Measurements from ENCODE around the gene CMTR1.

The CMTR1 gene

DNA sequence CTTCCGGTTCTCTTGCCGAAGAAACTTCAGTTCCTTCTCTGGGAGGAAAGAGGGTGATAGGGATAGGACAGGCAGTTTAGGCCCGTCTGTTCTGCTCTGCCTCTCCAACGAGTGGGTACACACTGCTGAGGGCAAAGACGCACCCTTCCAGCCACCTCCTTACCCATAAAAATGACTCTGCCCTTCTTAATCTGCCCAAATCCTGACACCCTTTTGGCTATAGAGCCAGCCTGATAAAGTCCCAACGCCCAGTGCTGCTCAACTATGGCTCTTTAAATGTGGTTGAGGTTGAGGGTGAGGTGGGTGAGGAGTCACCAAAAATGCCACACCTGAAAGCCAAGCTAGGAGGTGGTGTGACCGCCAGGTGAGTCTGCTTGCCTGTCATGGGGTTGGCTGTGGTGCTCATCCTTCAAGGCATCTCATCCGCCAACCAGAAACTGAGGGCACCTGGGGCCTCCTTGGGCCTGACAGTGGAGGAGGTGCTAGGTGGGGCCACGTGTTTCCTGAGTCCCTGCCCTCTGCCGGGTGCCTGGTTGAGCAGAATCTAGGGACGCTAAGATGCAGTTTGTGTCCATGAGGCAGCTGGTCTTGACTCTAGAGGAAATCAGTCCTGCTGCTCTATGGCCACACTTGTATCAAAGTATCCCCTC lies 50.4 kb downstream of the CMTR1 start:
- Histone ChIP-seq H3K36me3 (ENCODE audit: control insufficient read depth, insufficient read depth, low read length) (peaks cover 28% of the 10 kb centered on the region), H3K27me3 (ENCODE audit: control insufficient read depth, insufficient read depth, low read length) (no peaks in the 10 kb centered on the region), H3K9ac (ENCODE audit: low read length) (no peak overlapping the region), H3K4me3 (ENCODE audit: low read length) (no peak overlapping the region), H3K4me1 (ENCODE audit: control insufficient read depth, insufficient read depth, low read length) (no peaks in the 10 kb centered on the region), H3K27ac (ENCODE audit: low read depth, low read length) (no peak overlapping the region)

DNA sequence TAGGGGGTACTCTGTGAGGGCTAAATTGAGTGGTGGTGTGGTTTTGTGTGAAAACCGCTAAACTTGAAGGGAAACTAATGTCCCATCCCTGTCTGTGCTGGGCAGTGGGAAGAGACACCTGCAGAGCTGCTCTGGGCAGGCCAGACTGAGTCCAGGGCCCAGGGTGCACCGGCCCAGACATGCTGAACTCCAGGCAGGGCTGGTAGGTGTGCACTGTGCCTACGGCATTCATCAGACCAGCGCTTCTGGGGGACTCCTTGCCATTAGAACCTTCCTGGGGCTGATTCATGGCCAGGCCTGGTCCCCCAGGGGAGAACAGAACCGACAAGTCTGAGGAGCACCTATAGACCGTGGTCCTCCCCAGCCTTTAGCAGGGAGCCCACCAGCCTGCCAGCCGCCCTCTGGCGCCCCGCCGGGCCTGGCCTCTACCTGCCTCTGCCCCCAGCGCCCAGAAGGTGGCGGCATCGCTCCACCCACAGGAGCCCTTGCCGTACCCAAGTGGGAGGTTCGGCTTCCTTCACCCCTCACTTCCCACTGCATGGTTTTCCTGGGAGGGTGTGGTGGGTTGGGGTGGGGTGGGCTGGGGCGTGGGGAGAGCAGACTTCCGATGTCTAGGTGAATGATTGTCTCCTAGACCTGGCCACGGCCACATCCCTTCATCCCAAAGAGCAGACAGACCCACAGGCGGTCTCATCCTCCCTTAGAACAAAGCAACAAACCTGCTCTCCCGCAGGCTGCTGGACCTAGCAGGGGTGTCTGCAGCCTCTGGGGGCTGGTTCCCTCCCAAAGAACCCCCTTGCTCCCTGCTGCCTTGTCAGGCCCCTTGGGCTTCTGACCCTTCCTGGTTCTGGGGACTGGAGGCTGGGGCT lies 51.1 kb downstream of the CMTR1 start:
- H3K27ac ChIP-seq (ENCODE audit: low read depth, low read length), result no peak overlapping the region

DNA sequence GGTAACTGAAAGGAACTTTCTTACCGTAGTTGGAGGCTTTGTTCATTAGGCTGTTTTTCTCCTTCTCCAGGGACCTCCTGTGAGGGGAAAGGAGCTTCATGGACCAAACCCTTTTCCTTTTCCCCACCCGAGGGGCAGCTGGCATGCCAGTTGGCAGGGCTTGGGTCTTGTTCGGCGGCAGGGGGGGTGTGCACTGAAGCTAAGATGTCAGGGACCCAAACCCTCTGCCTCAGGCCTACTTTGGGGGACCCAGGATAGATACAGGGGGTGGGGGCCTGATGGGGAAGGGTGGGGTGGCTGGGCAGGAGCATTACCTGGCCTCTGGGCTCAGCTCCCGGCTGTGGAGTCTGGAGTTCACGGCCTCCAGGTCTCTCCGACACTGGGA lies 51.8 kb downstream of the CMTR1 start:
- no peaks in the 10 kb centered on the region for H3K27me3 ChIP-seq (ENCODE audit: control insufficient read depth, insufficient read depth, low read length)
- no peak overlapping the region for H3K4me3 ChIP-seq (ENCODE audit: low read length)
- H3K4me1 ChIP-seq (ENCODE audit: control insufficient read depth, insufficient read depth, low read length), result no peaks in the 10 kb centered on the region
- H3K36me3 ChIP-seq (ENCODE audit: control insufficient read depth, insufficient read depth, low read length), result peaks cover 19% of the 10 kb centered on the region
- no peak overlapping the region for H3K27ac ChIP-seq (ENCODE audit: low read depth, low read length)
- H3K9ac ChIP-seq (ENCODE audit: low read length), result no peak overlapping the region

More for the DNA sequence above, 51.1 kb downstream of the CMTR1 start:
- Histone ChIP-seq H3K36me3 (ENCODE audit: control insufficient read depth, insufficient read depth, low read length) (peaks cover 23% of the 10 kb centered on the region), H3K4me1 (ENCODE audit: control insufficient read depth, insufficient read depth, low read length) (no peaks in the 10 kb centered on the region), H3K4me3 (ENCODE audit: low read length) (no peak overlapping the region), H3K9ac (ENCODE audit: low read length) (no peak overlapping the region), H3K27me3 (ENCODE audit: control insufficient read depth, insufficient read depth, low read length) (no peaks in the 10 kb centered on the region)

DNA sequence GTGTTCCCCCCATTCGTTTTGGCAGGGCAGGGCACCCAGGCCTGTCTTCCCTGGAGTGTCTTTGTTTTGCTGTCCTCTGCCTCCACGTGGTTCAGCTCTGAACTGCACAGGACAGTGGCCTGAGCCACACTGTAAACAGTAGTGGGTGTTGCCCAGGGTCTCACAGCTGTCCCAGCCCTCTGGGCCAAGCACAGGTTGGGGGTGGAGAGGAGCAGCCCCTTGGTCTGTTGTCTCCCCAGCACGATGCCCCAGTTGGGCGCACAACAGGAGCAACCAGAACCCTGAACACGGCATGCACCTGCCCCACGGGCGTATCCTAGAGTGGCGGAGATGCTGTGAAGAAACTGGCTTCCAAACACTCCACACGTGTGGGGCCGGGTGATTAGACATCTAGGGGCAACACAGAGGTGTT lies 52.3 kb downstream of the CMTR1 start:
- Histone ChIP-seq H3K27me3 (ENCODE audit: control insufficient read depth, insufficient read depth, low read length) (no peaks in the 10 kb centered on the region), H3K4me1 (ENCODE audit: control insufficient read depth, insufficient read depth, low read length) (peaks cover 2% of the 10 kb centered on the region), H3K36me3 (ENCODE audit: control insufficient read depth, insufficient read depth, low read length) (peaks cover 17% of the 10 kb centered on the region), H3K9ac (ENCODE audit: low read length) (no peak overlapping the region), H3K27ac (ENCODE audit: low read depth, low read length) (no peak overlapping the region), H3K4me3 (ENCODE audit: low read length) (no peak overlapping the region)

DNA sequence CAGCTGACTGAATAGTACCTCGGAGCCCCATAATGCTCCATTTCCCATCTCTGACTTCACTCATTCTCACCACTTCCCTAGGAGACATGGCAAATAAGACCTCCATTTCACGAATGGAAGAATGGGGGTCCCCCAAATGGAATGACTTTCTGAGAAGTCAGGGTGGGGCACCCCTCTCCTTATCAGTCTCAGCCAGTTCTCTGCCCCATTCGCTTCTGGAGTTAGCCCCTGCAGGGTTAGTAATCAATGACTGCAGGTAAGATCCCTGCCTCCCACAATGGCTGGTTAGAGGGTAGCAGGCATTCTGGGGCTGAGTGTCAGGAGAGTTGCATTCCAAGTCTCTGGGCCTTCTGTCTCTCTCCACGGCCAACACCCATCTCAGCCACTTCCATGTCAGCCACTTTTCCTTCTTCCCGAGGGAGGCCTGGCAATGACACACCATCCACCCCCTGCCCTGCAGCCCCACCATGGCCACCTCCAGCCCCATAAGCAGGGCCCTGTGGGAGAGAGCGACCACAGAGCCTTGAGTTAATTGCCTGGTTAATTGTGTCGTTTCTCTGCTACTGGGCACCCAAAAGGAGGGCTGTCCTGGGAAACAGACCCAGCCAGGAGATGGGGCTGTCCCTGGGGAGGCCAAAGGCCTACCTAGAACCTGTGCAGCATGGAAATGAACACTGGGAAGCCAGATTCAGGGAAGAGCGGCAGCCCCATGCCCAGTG lies 53.3 kb downstream of the CMTR1 start:
- Histone ChIP-seq H3K4me1 (ENCODE audit: control insufficient read depth, insufficient read depth, low read length) (peaks cover 2% of the 10 kb centered on the region), H3K4me3 (ENCODE audit: low read length) (no peak overlapping the region), H3K27me3 (ENCODE audit: control insufficient read depth, insufficient read depth, low read length) (no peaks in the 10 kb centered on the region), H3K9ac (ENCODE audit: low read length) (no peak overlapping the region), H3K27ac (ENCODE audit: low read depth, low read length) (no peak overlapping the region), H3K36me3 (ENCODE audit: control insufficient read depth, insufficient read depth, low read length) (peaks cover 17% of the 10 kb centered on the region)

DNA sequence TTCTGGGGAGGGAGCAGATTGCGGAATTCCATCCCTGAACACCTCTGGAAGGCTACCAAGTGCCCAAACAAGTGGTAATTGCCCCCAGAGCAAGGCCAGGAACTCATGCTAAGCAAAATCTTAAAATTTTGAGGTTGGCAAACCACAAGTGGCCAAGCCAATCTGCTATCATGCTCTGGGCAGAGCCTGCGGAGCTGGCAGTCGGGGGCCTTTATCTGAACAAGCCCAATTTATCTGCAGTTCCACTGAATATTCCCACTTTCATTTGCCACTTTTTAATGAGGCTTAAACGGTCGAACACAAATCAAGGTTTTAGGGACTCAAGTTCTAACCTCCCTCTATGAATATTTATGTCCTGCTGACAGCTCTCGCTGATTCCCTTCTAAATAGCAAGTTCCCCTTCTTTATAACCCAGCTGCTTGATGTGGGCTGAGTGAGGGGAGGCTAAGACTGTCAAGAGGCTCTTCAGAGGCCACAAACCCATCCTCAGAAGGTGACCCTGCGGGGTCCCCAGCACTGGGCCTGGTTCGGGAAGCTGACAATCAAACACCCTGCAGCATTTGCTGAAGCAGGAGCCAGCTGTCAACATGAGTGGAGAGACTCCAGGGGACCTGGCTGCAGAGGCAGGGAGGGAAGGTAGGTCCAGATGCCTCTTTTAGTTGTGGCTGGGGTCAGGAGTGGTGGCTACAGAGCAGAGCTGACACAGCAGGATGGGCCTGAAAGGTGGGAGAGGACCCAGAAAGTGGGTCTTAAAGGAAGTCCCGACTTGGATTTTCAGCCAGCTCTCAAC lies 54.8 kb downstream of the CMTR1 start:
- H3K4me3 ChIP-seq (ENCODE audit: low read length), result no peak overlapping the region
- no peak overlapping the region for H3K9ac ChIP-seq (ENCODE audit: low read length)
- no peaks in the 10 kb centered on the region for H3K27me3 ChIP-seq (ENCODE audit: control insufficient read depth, insufficient read depth, low read length)
- no peak overlapping the region for H3K27ac ChIP-seq (ENCODE audit: low read depth, low read length)
- H3K4me1 ChIP-seq (ENCODE audit: control insufficient read depth, insufficient read depth, low read length), result peaks cover 2% of the 10 kb centered on the region
- peaks cover 12% of the 10 kb centered on the region for H3K36me3 ChIP-seq (ENCODE audit: control insufficient read depth, insufficient read depth, low read length)

DNA sequence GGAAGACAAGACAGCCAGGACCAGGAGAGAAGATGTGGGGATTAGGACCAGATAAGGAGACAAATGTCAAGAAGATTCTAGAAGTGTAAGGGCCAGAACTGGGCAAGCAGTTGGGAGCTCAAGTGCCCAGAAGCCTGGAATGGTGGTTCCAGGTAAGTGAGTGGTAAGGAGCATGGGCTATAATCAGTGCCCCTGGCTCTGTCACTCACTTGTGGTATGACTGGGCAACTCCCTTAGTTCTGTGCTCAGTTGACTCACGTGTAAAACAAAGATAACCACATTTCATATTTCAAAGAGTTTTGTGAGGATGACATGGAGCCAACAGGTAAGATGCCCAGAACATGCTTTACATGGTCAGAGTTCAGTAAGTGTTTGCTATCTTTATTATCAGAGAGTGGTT lies 55.5 kb downstream of the CMTR1 start:
- H3K27me3 ChIP-seq (ENCODE audit: control insufficient read depth, insufficient read depth, low read length), result no peaks in the 10 kb centered on the region
- H3K27ac ChIP-seq (ENCODE audit: low read depth, low read length), result no peak overlapping the region
- peaks cover 5% of the 10 kb centered on the region for H3K36me3 ChIP-seq (ENCODE audit: control insufficient read depth, insufficient read depth, low read length)
- no peak overlapping the region for H3K9ac ChIP-seq (ENCODE audit: low read length)
- H3K4me3 ChIP-seq (ENCODE audit: low read length), result no peak overlapping the region
- peaks cover 2% of the 10 kb centered on the region for H3K4me1 ChIP-seq (ENCODE audit: control insufficient read depth, insufficient read depth, low read length)

DNA sequence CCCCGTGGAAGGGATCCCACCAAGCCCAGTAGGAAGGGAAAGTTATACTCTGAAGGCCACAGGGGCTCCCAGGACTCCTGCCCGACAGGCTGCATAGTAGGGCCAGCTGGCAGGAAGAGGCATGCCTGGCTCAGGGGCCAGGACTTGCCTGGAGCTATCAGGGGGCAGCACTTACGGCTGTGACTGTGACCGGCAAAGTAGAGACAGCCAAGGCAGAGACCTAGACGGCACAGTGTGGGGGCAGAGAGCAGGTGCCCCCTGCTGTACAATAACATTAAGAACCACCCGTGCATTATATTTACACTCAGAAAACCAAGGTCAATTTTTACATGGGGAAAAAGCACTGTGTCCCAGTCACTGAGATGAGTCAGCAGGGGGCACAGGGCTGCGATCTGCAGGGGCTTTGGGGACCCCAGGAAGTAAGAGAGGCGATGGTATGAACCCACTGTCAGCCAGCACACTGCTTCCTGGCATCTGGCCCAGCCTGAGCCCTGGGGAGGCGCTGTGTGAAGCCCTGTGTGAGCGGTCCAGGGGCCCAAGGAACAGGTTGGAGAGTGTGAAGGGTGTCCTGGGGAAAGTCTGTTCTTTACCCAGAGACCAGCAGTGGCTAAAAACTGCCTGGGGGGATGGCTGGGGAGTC lies 56.8 kb downstream of the CMTR1 start:
- H3K27me3 ChIP-seq (ENCODE audit: control insufficient read depth, insufficient read depth, low read length), result no peaks in the 10 kb centered on the region
- peaks cover 4% of the 10 kb centered on the region for H3K36me3 ChIP-seq (ENCODE audit: control insufficient read depth, insufficient read depth, low read length)
- no peak overlapping the region for H3K27ac ChIP-seq (ENCODE audit: low read depth, low read length)
- no peak overlapping the region for H3K9ac ChIP-seq (ENCODE audit: low read length)
- peaks cover 2% of the 10 kb centered on the region for H3K4me1 ChIP-seq (ENCODE audit: control insufficient read depth, insufficient read depth, low read length)
- H3K4me3 ChIP-seq (ENCODE audit: low read length), result no peak overlapping the region

DNA sequence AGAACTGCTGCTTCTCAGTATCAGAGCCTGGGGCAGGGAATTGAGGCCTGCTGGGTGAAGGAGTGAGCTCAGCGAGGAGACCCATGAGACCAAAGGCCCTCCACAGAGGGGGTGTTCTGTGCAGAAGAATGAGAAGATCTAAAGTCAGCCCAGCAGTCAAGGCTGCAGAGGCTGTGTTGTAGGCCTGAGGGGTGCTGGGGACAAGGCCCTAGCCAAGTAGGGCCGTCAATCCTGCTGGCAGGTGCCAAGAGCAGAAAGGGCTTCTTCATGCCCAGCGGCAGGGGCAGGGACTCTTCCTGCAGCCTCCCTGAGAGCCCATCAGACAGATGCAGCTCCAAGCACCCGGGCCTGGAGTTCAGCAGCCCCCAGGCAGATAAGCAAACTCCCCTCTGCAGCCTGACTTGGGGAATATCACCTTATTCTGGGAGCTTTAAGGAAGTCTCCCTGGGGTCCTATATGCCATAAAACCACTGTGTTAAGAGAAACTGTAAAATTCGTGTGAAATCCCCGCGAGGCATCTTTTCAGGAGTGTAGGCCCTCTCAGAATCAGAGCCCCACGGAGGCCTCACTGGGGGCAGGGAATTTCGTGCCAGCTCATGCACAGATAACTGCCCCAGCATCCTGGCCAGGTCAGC lies 57.6 kb downstream of the CMTR1 start:
- Histone ChIP-seq H3K4me3 (ENCODE audit: low read length) (no peak overlapping the region), H3K27me3 (ENCODE audit: control insufficient read depth, insufficient read depth, low read length) (no peaks in the 10 kb centered on the region), H3K4me1 (ENCODE audit: control insufficient read depth, insufficient read depth, low read length) (peaks cover 2% of the 10 kb centered on the region), H3K36me3 (ENCODE audit: control insufficient read depth, insufficient read depth, low read length) (peaks cover 4% of the 10 kb centered on the region), H3K27ac (ENCODE audit: low read depth, low read length) (no peak overlapping the region), H3K9ac (ENCODE audit: low read length) (no peak overlapping the region)

DNA sequence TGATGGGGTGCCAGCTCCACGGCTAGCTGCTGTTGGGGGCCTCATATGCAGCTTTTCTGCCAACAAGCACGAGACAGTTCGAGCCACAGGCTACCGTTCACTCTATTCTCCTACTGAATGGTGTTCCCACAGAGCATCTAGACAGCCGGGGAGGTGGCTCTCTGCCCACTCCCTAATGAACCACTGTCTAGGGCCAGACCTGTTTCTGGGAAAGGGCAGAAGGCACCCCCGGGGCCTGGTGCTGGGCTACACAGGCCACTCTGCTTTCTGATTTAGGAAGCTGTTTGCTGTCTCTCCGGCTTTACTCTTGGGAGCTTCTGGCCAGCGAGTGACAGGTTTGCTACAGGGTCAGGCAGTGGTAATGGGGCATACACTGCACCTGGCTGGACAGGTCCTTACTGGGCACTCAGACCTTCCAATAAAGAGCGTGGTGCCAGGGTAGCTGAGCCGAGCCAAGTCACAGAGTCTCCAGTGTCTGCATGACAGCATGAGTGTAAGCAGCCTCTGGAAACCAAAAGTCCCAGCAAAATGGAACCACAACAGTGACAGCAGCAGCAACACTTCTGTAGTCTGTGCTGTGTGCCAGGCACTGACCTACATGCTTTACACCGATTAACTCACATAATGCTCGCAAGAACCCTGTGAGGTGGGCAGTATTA lies 58.3 kb downstream of the CMTR1 start:
- Histone ChIP-seq H3K9ac (ENCODE audit: low read length) (no peak overlapping the region), H3K27ac (ENCODE audit: low read depth, low read length) (no peak overlapping the region), H3K27me3 (ENCODE audit: control insufficient read depth, insufficient read depth, low read length) (no peaks in the 10 kb centered on the region), H3K4me1 (ENCODE audit: control insufficient read depth, insufficient read depth, low read length) (peaks cover 2% of the 10 kb centered on the region), H3K36me3 (ENCODE audit: control insufficient read depth, insufficient read depth, low read length) (peaks cover 4% of the 10 kb centered on the region), H3K4me3 (ENCODE audit: low read length) (no peak overlapping the region)

DNA sequence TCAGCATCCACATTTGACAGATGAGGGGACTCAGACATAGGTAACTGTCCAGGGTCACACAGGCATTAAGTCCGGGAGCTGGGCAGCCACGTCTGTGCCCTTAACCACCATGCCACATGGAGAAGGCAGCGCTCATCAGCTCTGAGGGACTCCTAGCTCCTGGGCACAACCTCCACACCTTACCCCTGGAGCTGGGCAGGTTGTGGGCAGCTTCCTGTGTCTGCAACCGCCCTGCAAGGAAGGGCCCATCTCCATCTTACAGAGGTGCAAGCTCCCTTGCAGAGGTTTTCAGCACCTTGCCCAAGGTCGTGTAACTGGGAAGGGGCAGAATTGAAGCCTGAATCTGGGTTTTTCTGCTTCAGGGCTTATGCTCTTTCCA lies 58.8 kb downstream of the CMTR1 start:
- H3K4me1 ChIP-seq (ENCODE audit: control insufficient read depth, insufficient read depth, low read length), result peaks cover 2% of the 10 kb centered on the region
- peaks cover 4% of the 10 kb centered on the region for H3K36me3 ChIP-seq (ENCODE audit: control insufficient read depth, insufficient read depth, low read length)
- H3K9ac ChIP-seq (ENCODE audit: low read length), result no peak overlapping the region
- no peak overlapping the region for H3K27ac ChIP-seq (ENCODE audit: low read depth, low read length)
- H3K27me3 ChIP-seq (ENCODE audit: control insufficient read depth, insufficient read depth, low read length), result no peaks in the 10 kb centered on the region
- no peak overlapping the region for H3K4me3 ChIP-seq (ENCODE audit: low read length)

All from rectal smooth muscle tissue (tissue), 1 donor.